ENCODE measurements around the gene GPR132. TPM values are rescaled to one million over a fixed set of nuclear protein-coding genes. Genes with fewer than 3 reads are reported as not detected.

The GPR132 gene
- total and polyA plus RNA-seq, 2 experiments from 2014 or later: 0.14 TPM; not detected in 1

GRCh38 chr14:105015242-105015641 is 50.0 kb downstream of the GPR132 start:
- Mint-ChIP-seq H3K4me3 (peak overlapping the region; percentile 1; the same call in 1 of the 3 replicates), H3K27me3 (ENCODE audit: insufficient read depth, low read depth, poor library complexity) (peaks cover 18% of the 10 kb centered on the region), H3K27ac (no peak overlapping the region; the same call in 1 of the 2 replicates), H3K4me1 (peaks cover 64% of the 10 kb centered on the region), H3K36me3 (ENCODE audit: low read depth) (peaks cover 48% of the 10 kb centered on the region), H3K9me3 (no peaks in the 10 kb centered on the region)
- no peak for DNase-seq (ENCODE audit: low spot score)
- Histone ChIP-seq H2AFZ (no peak overlapping the region), H3F3A (replicated peaks; ENCODE audit: low read depth) (no peaks in the 10 kb centered on the region), H3K4me3 (no peak overlapping the region), H4K20me1 (replicated peaks; ENCODE audit: insufficient read depth) (peaks cover 78% of the 10 kb centered on the region), H3K79me2 (replicated peaks; ENCODE audit: insufficient read depth) (peaks cover 100% of the 10 kb centered on the region), H3K9me2 (ENCODE audit: insufficient read depth) (no peaks in the 10 kb centered on the region), H3K4me2 (peak overlapping the region; percentile 62), H3K27me3 (ENCODE audit: insufficient read depth) (no peaks in the 10 kb centered on the region), H3K4me1 (ENCODE audit: insufficient read depth) (peaks cover 38% of the 10 kb centered on the region), H3K36me3 (ENCODE audit: insufficient read depth) (peaks cover under 1% of the 10 kb centered on the region; the same call in 1 of the 2 replicates), H3K27ac (ENCODE audit: low read depth) (peak overlapping the region; percentile 39; the same call in 1 of the 2 replicates)
- no peak for TF ChIP-seq ZNF462 (CRISPR knock-in tag; IDR thresholded peaks at IDR 0.05)
- TF ChIP-seq ZNF114 (CRISPR knock-in tag; IDR thresholded peaks at IDR 0.05): no peak
- TF ChIP-seq, protein P1, sequence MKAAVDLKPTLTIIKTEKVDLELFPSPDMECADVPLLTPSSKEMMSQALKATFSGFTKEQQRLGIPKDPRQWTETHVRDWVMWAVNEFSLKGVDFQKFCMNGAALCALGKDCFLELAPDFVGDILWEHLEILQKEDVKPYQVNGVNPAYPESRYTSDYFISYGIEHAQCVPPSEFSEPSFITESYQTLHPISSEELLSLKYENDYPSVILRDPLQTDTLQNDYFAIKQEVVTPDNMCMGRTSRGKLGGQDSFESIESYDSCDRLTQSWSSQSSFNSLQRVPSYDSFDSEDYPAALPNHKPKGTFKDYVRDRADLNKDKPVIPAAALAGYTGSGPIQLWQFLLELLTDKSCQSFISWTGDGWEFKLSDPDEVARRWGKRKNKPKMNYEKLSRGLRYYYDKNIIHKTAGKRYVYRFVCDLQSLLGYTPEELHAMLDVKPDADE (IDR thresholded peaks at IDR 0.05): no peak
- TF ChIP-seq JUNB (IDR thresholded peaks at IDR 0.05; ENCODE audit: unreplicated experiment): no peak
- TF ChIP-seq, protein P2, sequence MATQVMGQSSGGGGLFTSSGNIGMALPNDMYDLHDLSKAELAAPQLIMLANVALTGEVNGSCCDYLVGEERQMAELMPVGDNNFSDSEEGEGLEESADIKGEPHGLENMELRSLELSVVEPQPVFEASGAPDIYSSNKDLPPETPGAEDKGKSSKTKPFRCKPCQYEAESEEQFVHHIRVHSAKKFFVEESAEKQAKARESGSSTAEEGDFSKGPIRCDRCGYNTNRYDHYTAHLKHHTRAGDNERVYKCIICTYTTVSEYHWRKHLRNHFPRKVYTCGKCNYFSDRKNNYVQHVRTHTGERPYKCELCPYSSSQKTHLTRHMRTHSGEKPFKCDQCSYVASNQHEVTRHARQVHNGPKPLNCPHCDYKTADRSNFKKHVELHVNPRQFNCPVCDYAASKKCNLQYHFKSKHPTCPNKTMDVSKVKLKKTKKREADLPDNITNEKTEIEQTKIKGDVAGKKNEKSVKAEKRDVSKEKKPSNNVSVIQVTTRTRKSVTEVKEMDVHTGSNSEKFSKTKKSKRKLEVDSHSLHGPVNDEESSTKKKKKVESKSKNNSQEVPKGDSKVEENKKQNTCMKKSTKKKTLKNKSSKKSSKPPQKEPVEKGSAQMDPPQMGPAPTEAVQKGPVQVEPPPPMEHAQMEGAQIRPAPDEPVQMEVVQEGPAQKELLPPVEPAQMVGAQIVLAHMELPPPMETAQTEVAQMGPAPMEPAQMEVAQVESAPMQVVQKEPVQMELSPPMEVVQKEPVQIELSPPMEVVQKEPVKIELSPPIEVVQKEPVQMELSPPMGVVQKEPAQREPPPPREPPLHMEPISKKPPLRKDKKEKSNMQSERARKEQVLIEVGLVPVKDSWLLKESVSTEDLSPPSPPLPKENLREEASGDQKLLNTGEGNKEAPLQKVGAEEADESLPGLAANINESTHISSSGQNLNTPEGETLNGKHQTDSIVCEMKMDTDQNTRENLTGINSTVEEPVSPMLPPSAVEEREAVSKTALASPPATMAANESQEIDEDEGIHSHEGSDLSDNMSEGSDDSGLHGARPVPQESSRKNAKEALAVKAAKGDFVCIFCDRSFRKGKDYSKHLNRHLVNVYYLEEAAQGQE (IDR thresholded peaks at IDR 0.05; ENCODE audit: unreplicated experiment): no peak
- no peak for TF ChIP-seq EZH2phosphoT487 (IDR thresholded peaks at IDR 0.05; ENCODE audit: unreplicated experiment)
- TF ChIP-seq ZNF331 (CRISPR knock-in tag; IDR thresholded peaks at IDR 0.05; ENCODE audit: low read depth): no peak
- TF ChIP-seq CREB1 (CRISPR knock-in tag; IDR thresholded peaks at IDR 0.05; ENCODE audit: low read depth): no peak
- TF ChIP-seq CTCF (conservative IDR thresholded peaks at IDR 0.05; ENCODE audit: low read depth in 2 of 2): no peak
- no peak for TF ChIP-seq EZH2 (IDR thresholded peaks at IDR 0.05; ENCODE audit: low read depth, unreplicated experiment)
- no peak for TF ChIP-seq POLR2AphosphoS5 (IDR thresholded peaks at IDR 0.05; ENCODE audit: low read depth)
- TF ChIP-seq STAT1 (IDR thresholded peaks at IDR 0.05; ENCODE audit: unreplicated experiment): no peak
- no peak for TF ChIP-seq NANOG (IDR thresholded peaks at IDR 0.05; ENCODE audit: borderline replicate concordance)
- ATAC-seq: no peak
